NCI-H2107 treated with DMSO at 0.1 percent for 48 hours (cell line): ENCODE data around the gene RPL37A.

Source experiments
- DNase-seq: peaks from one replicate; lab custom pipeline; 2025; ENCODE audit not compliant: unreplicated experiment; lab: John Stamatoyannopoulos, UW

RPL37A gene

GRCh38 chr2:216486708-216487107 lies 11.9 kb upstream of the RPL37A start:
- no peak for DNase-seq

- DNase-seq, result no peak
Measured at GRCh38 chr2:216490061-216490460, 8.6 kb upstream of the RPL37A start.

DNA sequence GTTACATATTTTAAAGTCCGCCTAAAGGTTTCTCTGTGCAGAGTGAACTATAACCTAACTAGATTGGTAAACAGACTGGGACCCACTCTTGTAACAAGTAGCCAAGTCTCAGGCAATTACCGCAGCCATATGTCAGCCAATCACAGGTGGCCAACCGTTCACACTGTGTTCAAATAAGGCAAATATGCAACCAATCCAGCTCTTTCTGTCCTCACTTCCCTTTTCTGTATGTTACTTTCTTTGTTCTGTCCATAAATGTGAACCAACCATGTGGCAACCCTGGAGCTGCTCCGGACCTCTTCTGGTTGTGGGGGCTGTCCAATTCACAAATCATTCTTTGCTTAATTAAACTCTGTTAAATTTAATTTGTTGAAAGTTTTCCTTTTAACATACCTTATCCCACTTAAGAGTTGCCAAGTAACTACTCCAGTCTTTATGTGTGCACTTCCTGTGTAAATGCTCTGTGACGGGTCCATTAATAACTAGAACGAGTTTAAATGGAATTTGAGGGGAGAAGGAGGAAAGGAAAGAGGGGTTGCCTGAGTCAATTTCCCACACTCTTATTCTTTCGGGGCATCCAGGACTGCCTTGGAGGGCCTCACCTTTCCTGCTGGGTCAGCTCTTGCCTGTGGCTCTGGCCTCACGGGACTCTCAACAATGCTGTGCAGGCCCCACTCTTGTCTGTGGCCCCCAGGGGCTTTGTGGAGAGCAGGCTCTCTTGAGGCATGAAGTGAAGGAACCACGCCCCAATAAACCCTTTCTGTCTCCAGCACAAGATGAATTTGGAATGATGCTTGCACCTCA lies 6.6 kb upstream of the RPL37A start:
- no peak for DNase-seq

GRCh38 chr2:216492597-216493333 lies 5.9 kb upstream of the RPL37A start:
- DNase-seq, result no peak

GRCh38 chr2:216493334-216493685 lies 5.3 kb upstream of the RPL37A start:
- DNase-seq, result no peak

DNA sequence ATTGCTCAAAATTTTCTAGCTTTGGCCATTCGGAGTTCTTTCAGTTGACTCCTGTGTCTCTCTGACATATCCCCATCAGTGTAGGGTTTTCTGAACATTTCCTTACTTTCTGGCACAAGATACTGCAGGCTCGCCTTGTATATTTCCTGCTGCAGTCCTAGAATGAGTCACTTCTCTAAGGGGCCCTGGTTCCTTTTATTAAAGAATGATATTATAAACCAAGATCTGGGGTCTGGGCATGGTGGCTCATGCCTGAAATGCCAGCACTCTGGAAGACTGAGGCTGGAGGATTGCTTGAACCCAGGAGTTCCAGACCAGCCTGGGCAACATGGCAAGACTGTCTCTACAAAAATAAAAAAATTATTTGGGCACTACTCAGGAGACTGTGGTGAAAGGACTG lies 3.0 kb upstream of the RPL37A start:
- no peak for DNase-seq

DNA sequence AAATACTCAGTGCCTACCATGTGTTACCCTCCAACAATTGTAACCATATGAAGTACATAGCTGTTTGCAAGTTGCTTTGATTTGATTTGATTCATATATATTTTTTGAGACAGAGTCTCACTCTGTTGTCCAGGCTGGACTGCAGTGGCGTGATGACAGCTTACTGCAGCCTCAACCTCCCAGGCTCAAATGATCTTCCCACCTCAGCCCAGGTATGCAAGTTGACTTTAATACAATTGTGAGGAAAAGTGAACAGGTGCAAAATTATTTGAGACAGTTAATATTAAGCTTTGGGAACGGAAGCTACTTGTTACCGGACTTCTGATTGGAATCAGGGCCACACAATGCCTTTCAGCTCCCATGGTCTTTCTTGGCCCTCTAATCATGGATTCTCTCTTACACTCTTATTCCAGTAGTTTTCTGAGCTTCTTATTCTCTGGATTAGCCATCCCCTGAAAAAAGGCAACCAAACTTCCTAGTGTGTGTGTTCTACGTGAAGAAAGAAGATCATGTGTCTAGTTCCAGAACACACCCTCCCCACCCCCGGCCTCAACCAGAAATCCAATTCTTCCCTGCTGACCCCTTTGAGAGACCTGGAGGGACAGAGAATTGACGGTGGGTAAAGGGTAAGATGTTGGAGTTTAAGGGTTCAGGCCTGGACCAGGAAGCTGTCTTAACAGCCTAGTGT lies 1.1 kb upstream of the RPL37A start:
- DNase-seq, result no peak

GRCh38 chr2:216498070-216498378 lies 620 bp upstream of the RPL37A start:
- DNase-seq, result no peak

- no peak for DNase-seq
Measured at GRCh38 chr2:216499641-216500218, 1.1 kb downstream of the RPL37A start.

- no peak for DNase-seq
Measured at GRCh38 chr2:216500572-216500971, 1.9 kb downstream of the RPL37A start.

DNA sequence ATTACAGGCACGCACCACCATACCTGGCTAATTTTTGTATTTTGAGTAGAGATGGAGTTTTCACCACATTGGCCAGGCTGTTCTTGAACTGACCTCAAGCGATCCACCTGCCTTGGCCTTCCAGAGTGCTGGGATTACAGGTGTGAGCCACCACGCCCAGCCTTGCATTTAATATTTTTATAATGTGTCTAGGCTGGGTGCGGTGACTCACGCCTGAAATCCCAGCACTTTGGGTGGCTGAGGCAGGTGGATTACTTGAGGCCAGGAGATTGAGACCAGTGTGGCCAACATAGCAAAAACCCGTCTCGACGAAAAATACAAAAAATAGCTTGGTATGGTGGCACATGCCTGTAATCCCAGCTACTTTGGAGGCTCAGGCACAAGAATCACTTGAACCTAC lies 3.2 kb downstream of the RPL37A start:
- DNase-seq, result no peak

- no peak for DNase-seq
Measured at GRCh38 chr2:216502381-216503158, 3.9 kb downstream of the RPL37A start.

DNA sequence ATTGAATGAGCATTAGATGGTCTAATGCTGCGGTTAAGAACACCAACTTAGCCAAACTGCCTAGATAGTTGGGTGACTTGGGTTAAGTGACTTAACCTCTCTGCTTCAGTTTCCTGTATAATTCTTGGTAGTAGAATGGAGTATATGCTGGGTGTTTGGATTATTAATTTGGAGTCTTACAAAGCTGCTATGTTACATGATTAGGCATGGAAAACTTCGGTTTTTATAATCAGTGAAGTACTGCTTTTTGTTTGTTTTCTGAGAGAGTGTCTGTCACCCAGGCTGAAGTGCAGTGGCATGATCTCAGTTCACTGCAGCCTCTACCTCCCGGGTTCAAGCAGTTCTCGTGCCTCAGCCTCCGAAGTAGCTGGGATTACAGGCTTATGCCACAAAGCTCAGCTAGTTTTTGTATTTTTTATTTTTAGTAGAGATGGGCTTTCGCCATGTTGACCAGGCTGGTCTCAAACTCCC lies 4.5 kb downstream of the RPL37A start:
- DNase-seq, result no peak

- DNase-seq, result no peak
Measured at GRCh38 chr2:216503697-216504375, 5.2 kb downstream of the RPL37A start.

GRCh38 chr2:216504376-216504762 lies 5.7 kb downstream of the RPL37A start:
- DNase-seq, result no peak

- no peak for DNase-seq
Measured at GRCh38 chr2:216505133-216506106, 6.8 kb downstream of the RPL37A start.

- no peak for DNase-seq
Measured at GRCh38 chr2:216507220-216508160, 8.8 kb downstream of the RPL37A start.

DNA sequence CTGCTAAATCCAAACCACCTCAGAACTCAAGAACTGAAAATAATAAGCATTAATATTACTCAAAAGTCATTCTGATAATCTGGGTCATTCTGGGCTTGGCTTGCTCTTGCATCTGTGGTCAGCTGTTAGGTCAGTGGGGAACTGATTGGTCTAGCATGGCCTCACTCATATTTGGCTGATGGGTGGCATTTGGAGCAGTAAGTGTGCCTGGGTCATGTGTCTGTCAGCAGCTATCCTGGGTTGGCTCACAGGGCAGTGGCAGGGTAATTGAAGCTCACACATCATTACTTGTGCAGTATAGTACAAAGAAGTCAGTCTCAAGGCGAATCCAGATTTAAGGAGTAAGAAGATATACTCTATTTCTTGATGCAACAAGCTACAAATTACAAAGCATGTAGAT lies 9.6 kb downstream of the RPL37A start:
- no peak for DNase-seq
